Neural cell (in vitro differentiated cells): ENCODE results near the gene GNAI2. TPM values are rescaled to one million over a fixed set of nuclear protein-coding genes. Genes with fewer than 3 reads are reported as not detected.

Experiments
- H2AFZ ChIP-seq: fragments of 200-600, 300-800 bp; sonication (generic), shearing (Covaris generic); 2 replicates; pipeline ENCODE4 v1.6.0; 2014; ENCODE audit warnings: low read depth, mild to moderate bottlenecking, antibody characterized with exemption, low read length, moderate library complexity
- H3F3A ChIP-seq: fragments of 200-600 bp; shearing (Covaris generic); 2 replicates; pipeline ENCODE4 v1.6.1; 2016; ENCODE audit warnings: mild to moderate bottlenecking, moderate library complexity, mixed read lengths, antibody characterized with exemption, low read length; ENCODE audit not compliant: insufficient read depth, poor library complexity, severe bottlenecking
- H3K27ac ChIP-seq: fragments of 200-600, 300-800 bp; sonication (generic), shearing (Covaris generic); 2 replicates; pipeline ENCODE4 v1.5.1; 2014; ENCODE audit warnings: mild to moderate bottlenecking, low read length, moderate library complexity
- H3K27me3 ChIP-seq: fragments of 300-800, 200-600 bp; sonication (generic), shearing (Covaris generic); 2 replicates; pipeline ENCODE4 v1.6.0; 2014; ENCODE audit warnings: mild to moderate bottlenecking, low read depth, low read length, moderate library complexity; ENCODE audit not compliant: insufficient read depth
- H3K36me3 ChIP-seq: fragments of 300-800, 200-600 bp; sonication (generic), shearing (Covaris generic); 2 replicates; pipeline ENCODE4 v1.5.1; 2014; ENCODE audit warnings: mild to moderate bottlenecking, antibody characterized with exemption, low read length, moderate library complexity; ENCODE audit not compliant: insufficient read depth
- H3K4me2 ChIP-seq: fragments of 300-800, 200-600 bp; sonication (generic), shearing (Covaris generic); 2 replicates; pipeline ENCODE4 v1.6.0; 2014; ENCODE audit warnings: mild to moderate bottlenecking, low read length
- H3K4me3 ChIP-seq: fragments of 300-800, 200-600 bp; sonication (generic), shearing (Covaris generic); 2 replicates; pipeline ENCODE4 v1.5.1; 2014; ENCODE audit warnings: mild to moderate bottlenecking, low read length, moderate library complexity
- H3K79me2 ChIP-seq: fragments of 200-600 bp; shearing (Covaris generic); replicated peaks from 2 replicates; pipeline ENCODE4 v1.6.0; 2014; ENCODE audit warnings: mild to moderate bottlenecking, low read length, moderate library complexity; ENCODE audit not compliant: insufficient read depth
- H3K9ac ChIP-seq: fragments of 300-800, 200-600 bp; sonication (generic), shearing (Covaris generic); 2 replicates; pipeline ENCODE4 v1.6.1; 2016; ENCODE audit warnings: mild to moderate bottlenecking, low read length, mixed read lengths
- H3K9me2 ChIP-seq: fragments of 200-600 bp; shearing (Covaris generic); 2 replicates; pipeline ENCODE4 v1.6.1; 2016; ENCODE audit warnings: mild to moderate bottlenecking, low read length, mixed read lengths; ENCODE audit not compliant: insufficient read depth
- H3K9me3 ChIP-seq: fragments of 200-600, 300-800 bp; sonication (generic), shearing (Covaris generic); 2 replicates; pipeline ENCODE4 v1.6.1; 2016; ENCODE audit warnings: mild to moderate bottlenecking, mixed run types, low read length, moderate library complexity, mixed read lengths
- H4K20me1 ChIP-seq: fragments of 200-600 bp; shearing (Covaris generic); 2 replicates; pipeline ENCODE4 v1.6.1; 2016; ENCODE audit warnings: mild to moderate bottlenecking, mixed run types; ENCODE audit not compliant: insufficient read depth
- CTCF ChIP-seq: fragments of 450-650 bp; IDR thresholded peaks from 2 replicates; pipeline ENCODE4 v1.5.1; 2014; ENCODE audit warnings: antibody characterized with exemption, mild to moderate bottlenecking, moderate library complexity; ENCODE audit not compliant: poor library complexity, severe bottlenecking
- EP300 ChIP-seq: fragments of 450-650 bp; conservative IDR thresholded peaks from 2 replicates; pipeline ENCODE4 v1.6.1; 2014; ENCODE audit warnings: antibody characterized with exemption, mild to moderate bottlenecking, moderate library complexity; ENCODE audit not compliant: poor library complexity, severe bottlenecking
- EZH2 ChIP-seq: fragments of 200-600, 300-800 bp; shearing (Covaris generic), sonication (generic); IDR thresholded peaks from 2 replicates; pipeline ENCODE4 v1.6.1; 2014; ENCODE audit warnings: antibody characterized with exemption, low read length, borderline replicate concordance, mild to moderate bottlenecking; ENCODE audit not compliant: insufficient read depth, poor library complexity, severe bottlenecking
- MXI1 ChIP-seq: fragments of 450-650 bp; conservative IDR thresholded peaks from 2 replicates; pipeline ENCODE4 v1.6.1; 2014; ENCODE audit warnings: antibody characterized with exemption, mild to moderate bottlenecking; ENCODE audit not compliant: poor library complexity, severe bottlenecking
- POLR2AphosphoS5 ChIP-seq: IDR thresholded peaks from 2 replicates; pipeline ENCODE4 v1.6.1; 2012
- RAD21 ChIP-seq: fragments of 450-650 bp; conservative IDR thresholded peaks from 2 replicates; pipeline ENCODE4 v1.6.1; 2014; ENCODE audit warnings: antibody characterized with exemption, mild to moderate bottlenecking, moderate library complexity
- REST ChIP-seq: IDR thresholded peaks from 2 replicates; pipeline ENCODE4 v1.6.1; 2012; ENCODE audit warnings: borderline replicate concordance
- SMC3 ChIP-seq: fragments of 450-650 bp; conservative IDR thresholded peaks from 2 replicates; pipeline ENCODE4 v1.6.1; 2014; ENCODE audit warnings: antibody characterized with exemption, mild to moderate bottlenecking, moderate library complexity; ENCODE audit not compliant: poor library complexity
- TAF1 ChIP-seq: IDR thresholded peaks from 2 replicates; pipeline ENCODE4 v1.6.1; 2012; ENCODE audit warnings: low read depth
- polyA plus RNA-seq: library from polyadenylated mRNA; depleted of rRNA; stranded (reverse); fragments of >200 nt; gene quantifications from 2 replicates; pipeline ENCODE4 v1.2.3, GENCODE V29; 2014

GNAI2 gene
- polyA plus RNA-seq, 1 donor from 2014 or later: 101 TPM

GRCh38 chr3:50251220-50251619, 15.2 kb downstream of the GNAI2 start:
- no peaks in the 10 kb centered on the region for H3K27me3 ChIP-seq
- no peak overlapping the region for H3K4me2 ChIP-seq
- no peak overlapping the region for H3K4me3 ChIP-seq
- H4K20me1 ChIP-seq: no peaks in the 10 kb centered on the region
- TF ChIP-seq POLR2AphosphoS5 (no peak), MXI1 (no peak), SMC3 (no peak)
- H3K36me3 ChIP-seq: no peaks in the 10 kb centered on the region
- no peaks in the 10 kb centered on the region for H3K9me3 ChIP-seq
- no peaks in the 10 kb centered on the region for H3K9me2 ChIP-seq
- H3K79me2 ChIP-seq: peaks cover 50% of the 10 kb centered on the region
- no peaks in the 10 kb centered on the region for H3F3A ChIP-seq
- no peak overlapping the region for H3K9ac ChIP-seq
- no peak overlapping the region for H2AFZ ChIP-seq
- H3K27ac ChIP-seq: no peak overlapping the region

GRCh38 chr3:50254577-50255250, 18.7 kb downstream of the GNAI2 start:
- no peaks in the 10 kb centered on the region for H3K9me2 ChIP-seq
- peaks cover 5% of the 10 kb centered on the region for H3F3A ChIP-seq
- H4K20me1 ChIP-seq: no peaks in the 10 kb centered on the region
- no peaks in the 10 kb centered on the region for H3K9me3 ChIP-seq
- H3K27ac ChIP-seq: no peak overlapping the region
- H3K36me3 ChIP-seq: peaks cover 5% of the 10 kb centered on the region
- no peak overlapping the region for H2AFZ ChIP-seq
- no peak overlapping the region for H3K9ac ChIP-seq
- no peak overlapping the region for H3K4me3 ChIP-seq
- TF ChIP-seq REST: no peak
- no peaks in the 10 kb centered on the region for H3K27me3 ChIP-seq
- no peak overlapping the region for H3K4me2 ChIP-seq
- peaks cover 18% of the 10 kb centered on the region for H3K79me2 ChIP-seq

- peaks cover 13% of the 10 kb centered on the region for H3K79me2 ChIP-seq
- H3F3A ChIP-seq: peaks cover 5% of the 10 kb centered on the region
- no peaks in the 10 kb centered on the region for H3K9me2 ChIP-seq
- no peak overlapping the region for H3K4me2 ChIP-seq
- H3K4me3 ChIP-seq: no peak overlapping the region
- TF ChIP-seq EZH2 (no peak), POLR2AphosphoS5 (no peak), SMC3 (no peak), TAF1 (no peak), REST (no peak), EP300 (no peak), MXI1 (no peak), RAD21 (no peak), CTCF (no peak)
- peaks cover 5% of the 10 kb centered on the region for H3K36me3 ChIP-seq
- no peaks in the 10 kb centered on the region for H4K20me1 ChIP-seq
- no peak overlapping the region for H2AFZ ChIP-seq
- no peaks in the 10 kb centered on the region for H3K27me3 ChIP-seq
- H3K9me3 ChIP-seq: no peaks in the 10 kb centered on the region
- no peak overlapping the region for H3K9ac ChIP-seq
- H3K27ac ChIP-seq: no peak overlapping the region
These were observed 19.2 kb downstream of the GNAI2 start for GRCh38 chr3:50255251-50255615.
